ENCODE data around the gene CNTN1. TPM values are rescaled to one million over a fixed set of nuclear protein-coding genes. Genes with fewer than 3 reads are reported as not detected.

Gene CNTN1
- total and polyA plus RNA-seq, 5 experiments from 2014 or later = not detected

DNA sequence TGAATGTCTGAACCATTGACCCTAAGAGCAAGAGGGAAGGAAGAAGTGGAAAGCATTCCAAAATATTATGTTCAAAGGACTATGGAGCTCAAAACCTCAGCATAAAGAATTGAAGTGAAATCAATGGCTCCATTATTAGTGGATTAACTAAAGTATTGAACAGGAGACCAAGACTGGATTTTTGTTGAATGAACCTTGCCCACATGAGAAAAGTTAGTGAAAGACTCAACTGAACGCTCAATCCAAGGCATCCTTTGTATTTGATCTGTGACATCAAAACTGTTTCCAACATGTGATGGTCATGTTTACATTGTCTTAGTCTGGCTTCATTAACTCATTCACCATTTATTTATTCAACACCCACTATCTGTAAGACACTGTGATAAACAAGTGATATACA, 161.0 kb downstream of the CNTN1 start:
- H3K36me3 Mint-ChIP-seq = no peaks in the 10 kb centered on the region
- ATAC-seq (no peak), DNase-seq (no peak)
- H3K27me3 Mint-ChIP-seq = no peaks in the 10 kb centered on the region
- POLR2A ChIA-PET = no interaction called here
- no peak overlapping the region for H3K27ac Mint-ChIP-seq
- H3K4me3 Mint-ChIP-seq = no peak overlapping the region
- peaks cover 0 to 10% (median 4%) of the 10 kb centered on the region in 9 donors for H3K9me3 Mint-ChIP-seq
- H3K4me1 Mint-ChIP-seq = no peaks in the 10 kb centered on the region

DNA sequence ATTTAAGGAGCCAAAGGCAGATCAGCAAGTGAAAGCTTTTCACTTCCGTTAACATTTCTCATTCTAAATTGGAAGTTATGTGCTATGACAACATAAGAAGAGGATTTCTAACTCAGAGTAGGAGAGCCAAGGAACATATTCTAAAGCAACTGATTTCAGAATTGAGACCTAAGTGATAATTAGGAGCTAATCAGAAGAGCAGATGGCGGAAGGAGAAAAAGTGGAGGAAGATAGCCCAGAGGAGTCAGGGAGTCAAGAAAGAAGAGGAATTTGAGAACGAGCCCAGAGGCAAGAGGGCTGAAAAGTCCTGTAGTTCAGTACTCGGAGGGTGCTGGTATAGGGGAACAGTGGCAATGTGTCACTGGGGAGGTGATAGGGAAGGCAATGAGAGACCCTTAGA, 162.4 kb downstream of the CNTN1 start:
- Mint-ChIP-seq H3K27me3 (no peaks in the 10 kb centered on the region), H3K9me3 (peaks cover 0 to 11% (median 2%) of the 10 kb centered on the region in 9 donors), H3K4me1 (no peaks in the 10 kb centered on the region), H3K4me3 (no peak overlapping the region), H3K36me3 (no peaks in the 10 kb centered on the region), H3K27ac (no peak overlapping the region)
- ATAC-seq (no peak), DNase-seq (no peak)
- POLR2A ChIA-PET = no interaction called here

DNA sequence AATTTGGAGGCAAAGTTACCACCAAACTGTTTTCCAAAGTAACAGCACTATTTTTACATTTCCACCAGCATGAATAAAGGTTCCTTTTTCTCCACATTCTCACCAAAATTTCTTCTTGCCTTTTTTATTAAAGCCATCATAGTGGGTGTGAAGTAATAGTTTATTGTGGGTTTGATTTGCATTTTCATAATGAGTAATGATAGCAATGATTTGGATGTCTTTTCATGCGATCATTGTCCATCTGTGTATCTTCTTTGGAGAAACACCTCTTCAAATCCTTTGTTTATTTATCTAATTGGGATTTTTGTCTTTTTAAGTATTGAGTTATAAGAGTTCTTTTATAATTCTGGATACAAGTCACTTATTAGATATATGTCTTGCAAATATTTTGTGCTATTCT, 172.7 kb downstream of the CNTN1 start:
- ATAC-seq = no peak
- POLR2A ChIA-PET = no interaction called here
- DNase-seq = no peak
- Mint-ChIP-seq H3K36me3 (no peaks in the 10 kb centered on the region), H3K27ac (no peak overlapping the region), H3K27me3 (no peaks in the 10 kb centered on the region), H3K4me1 (no peaks in the 10 kb centered on the region), H3K4me3 (no peak overlapping the region), H3K9me3 (peaks cover 0 to 9% (median 0%) of the 10 kb centered on the region in 9 donors)

DNA sequence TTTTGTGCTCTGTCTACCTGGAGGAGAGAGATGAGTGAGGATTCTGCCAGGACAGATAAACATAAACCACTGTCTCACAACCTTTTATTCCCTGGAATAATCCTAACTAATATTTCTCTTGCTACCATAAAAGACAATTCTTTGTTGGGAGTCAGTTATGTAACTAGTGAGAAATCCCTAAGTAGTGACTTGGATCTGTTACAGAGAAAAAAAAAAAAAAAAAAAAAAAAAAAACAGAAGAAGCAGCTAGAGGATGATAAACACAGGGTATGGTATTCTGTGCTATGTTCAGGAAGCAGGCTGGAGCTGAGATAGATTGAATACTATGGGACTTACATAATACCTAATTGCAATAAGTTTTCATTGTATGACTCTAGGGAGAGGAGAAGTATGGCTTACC, 178.7 kb downstream of the CNTN1 start:
- no peak overlapping the region for H3K4me3 Mint-ChIP-seq
- no peak for DNase-seq
- no peaks in the 10 kb centered on the region for H3K4me1 Mint-ChIP-seq
- no peaks in the 10 kb centered on the region for H3K27me3 Mint-ChIP-seq
- no peak for ATAC-seq
- POLR2A ChIA-PET = no interaction called here
- no peak overlapping the region for H3K27ac Mint-ChIP-seq
- H3K36me3 Mint-ChIP-seq = no peaks in the 10 kb centered on the region
- peaks cover 0 to 11% (median 0%) of the 10 kb centered on the region in 9 donors for H3K9me3 Mint-ChIP-seq

DNA sequence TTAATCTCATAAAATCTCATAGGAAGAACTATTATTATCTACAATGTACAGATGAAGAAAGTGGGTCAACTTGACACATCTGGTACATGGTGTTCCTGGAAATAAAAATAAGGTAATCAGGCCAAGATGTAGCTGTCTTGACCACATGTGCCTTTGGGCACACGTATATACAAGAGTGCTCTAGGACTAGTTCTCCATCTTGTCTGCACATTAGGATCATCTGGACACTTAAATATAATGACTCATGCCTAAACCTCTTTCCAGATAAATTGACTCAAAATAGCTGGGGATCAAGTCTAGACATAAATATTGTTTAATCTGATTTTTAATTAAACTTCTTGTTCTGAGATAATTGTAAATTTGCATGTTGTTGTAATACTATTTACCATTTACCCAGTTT, 182.6 kb downstream of the CNTN1 start:
- ATAC-seq = no peak
- POLR2A ChIA-PET = no interaction called here

DNA sequence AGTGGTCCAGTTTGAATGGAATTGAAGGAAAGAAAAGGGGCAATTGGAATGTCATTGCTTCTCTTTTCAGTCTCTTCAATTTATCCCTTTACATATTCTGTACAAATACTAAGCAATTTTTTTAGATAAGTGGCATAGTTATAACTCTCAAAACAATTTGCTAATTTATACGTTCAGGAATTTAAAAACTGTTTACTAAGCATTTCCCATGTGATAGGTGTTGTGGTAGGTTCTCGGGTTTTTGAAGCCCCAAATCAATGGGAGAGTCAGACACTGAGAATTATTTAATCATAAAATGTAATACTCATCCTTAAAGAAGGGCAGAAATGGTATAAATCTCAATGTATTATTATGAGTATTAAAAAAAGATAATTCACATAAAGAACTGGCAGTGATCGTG, 197.1 kb downstream of the CNTN1 start:
- ATAC-seq (no peak), DNase-seq (no peak)
- Mint-ChIP-seq H3K4me3 (no peak overlapping the region), H3K36me3 (no peaks in the 10 kb centered on the region), H3K4me1 (no peaks in the 10 kb centered on the region), H3K27me3 (no peaks in the 10 kb centered on the region), H3K27ac (no peak overlapping the region), H3K9me3 (peaks cover 0 to 8% (median 2%) of the 10 kb centered on the region in 9 donors)
- POLR2A ChIA-PET = no interaction called here

More for the DNA sequence above, 182.6 kb downstream of the CNTN1 start:
- Mint-ChIP-seq H3K27me3 (no peaks in the 10 kb centered on the region), H3K27ac (no peak overlapping the region), H3K36me3 (no peaks in the 10 kb centered on the region), H3K4me1 (no peaks in the 10 kb centered on the region), H3K4me3 (no peak overlapping the region), H3K9me3 (peaks cover 0 to 11% (median 0%) of the 10 kb centered on the region in 9 donors)
- no peak for DNase-seq

DNA sequence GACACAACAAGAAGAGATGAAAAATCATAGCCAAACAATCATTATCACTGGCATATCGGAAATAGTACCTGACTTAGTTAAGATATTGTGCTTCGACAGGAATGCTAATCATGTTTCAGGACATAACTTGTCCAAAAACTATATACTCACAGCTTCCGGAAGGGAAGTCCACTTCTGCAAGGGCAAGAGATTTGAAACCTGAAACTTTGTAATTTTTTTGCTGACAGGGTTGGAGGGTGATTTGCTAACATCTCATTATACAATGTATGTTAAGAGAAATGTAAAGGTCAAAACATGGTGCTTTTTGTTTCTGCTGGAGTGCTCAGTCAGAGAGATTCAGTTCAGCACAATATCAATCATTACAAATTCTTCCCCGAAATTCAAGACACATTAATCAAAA, 200.3 kb downstream of the CNTN1 start:
- peak overlapping the region in 1 of 10 donors; percentile 25 for H3K27ac Mint-ChIP-seq
- DNase-seq = no peak
- POLR2A ChIA-PET = no interaction called here
- H3K9me3 Mint-ChIP-seq = peaks cover 0 to 8% (median 0%) of the 10 kb centered on the region in 9 donors
- H3K27me3 Mint-ChIP-seq = no peaks in the 10 kb centered on the region
- no peak overlapping the region for H3K4me3 Mint-ChIP-seq
- H3K36me3 Mint-ChIP-seq = no peaks in the 10 kb centered on the region
- H3K4me1 Mint-ChIP-seq = no peaks in the 10 kb centered on the region
- ATAC-seq = no peak

DNA sequence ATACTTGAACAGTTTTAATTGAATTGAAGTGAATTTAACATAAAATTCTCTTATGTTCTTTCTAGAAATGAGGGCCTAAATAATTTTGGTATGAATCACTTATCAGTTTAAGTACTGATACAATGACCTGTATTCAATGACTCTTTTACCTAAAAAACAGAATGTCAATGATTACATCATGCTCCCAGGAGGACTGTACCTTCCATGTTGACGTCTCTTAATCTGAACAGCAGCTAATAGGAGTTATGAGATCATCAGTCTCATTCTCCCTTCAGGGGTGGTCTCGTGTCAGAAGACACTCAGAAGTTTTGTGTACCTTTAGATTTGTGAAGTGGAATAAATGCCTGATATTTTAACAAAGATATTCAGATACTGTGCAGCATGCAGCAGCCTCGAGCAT, 206.3 kb downstream of the CNTN1 start:
- H3K9me3 Mint-ChIP-seq = no peaks in the 10 kb centered on the region
- H3K27me3 Mint-ChIP-seq = no peaks in the 10 kb centered on the region
- H3K36me3 Mint-ChIP-seq = no peaks in the 10 kb centered on the region
- no peaks in the 10 kb centered on the region for H3K4me1 Mint-ChIP-seq
- H3K27ac Mint-ChIP-seq = no peak overlapping the region
- H3K4me3 Mint-ChIP-seq = no peak overlapping the region
- POLR2A ChIA-PET = no interaction called here
- ATAC-seq = no peak
- no peak for DNase-seq

DNA sequence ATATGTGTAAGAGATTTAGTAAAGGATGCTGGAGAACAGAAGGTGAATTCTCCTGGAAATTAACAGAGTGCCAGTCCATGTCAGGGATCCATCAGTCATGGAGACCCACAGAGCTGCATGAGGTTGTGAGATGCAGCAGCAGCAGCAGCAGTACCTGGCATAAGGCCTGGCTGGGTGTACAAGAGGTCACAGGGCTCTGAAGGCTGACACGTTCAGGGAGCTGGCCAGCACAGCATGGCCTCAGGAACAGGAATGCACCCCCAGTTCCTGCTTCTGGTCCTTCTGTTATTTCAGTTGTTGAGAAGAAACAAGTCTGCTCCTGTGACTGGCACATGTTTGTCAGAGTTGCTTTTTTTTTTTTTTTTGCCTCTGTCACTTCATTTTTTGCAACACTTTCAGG, 210.8 kb downstream of the CNTN1 start:
- Mint-ChIP-seq H3K36me3 (no peaks in the 10 kb centered on the region), H3K27me3 (no peaks in the 10 kb centered on the region), H3K4me1 (no peaks in the 10 kb centered on the region), H3K27ac (no peak overlapping the region), H3K9me3 (no peaks in the 10 kb centered on the region), H3K4me3 (no peak overlapping the region)
- ATAC-seq (no peak), DNase-seq (no peak)
- POLR2A ChIA-PET = no interaction called here

DNA sequence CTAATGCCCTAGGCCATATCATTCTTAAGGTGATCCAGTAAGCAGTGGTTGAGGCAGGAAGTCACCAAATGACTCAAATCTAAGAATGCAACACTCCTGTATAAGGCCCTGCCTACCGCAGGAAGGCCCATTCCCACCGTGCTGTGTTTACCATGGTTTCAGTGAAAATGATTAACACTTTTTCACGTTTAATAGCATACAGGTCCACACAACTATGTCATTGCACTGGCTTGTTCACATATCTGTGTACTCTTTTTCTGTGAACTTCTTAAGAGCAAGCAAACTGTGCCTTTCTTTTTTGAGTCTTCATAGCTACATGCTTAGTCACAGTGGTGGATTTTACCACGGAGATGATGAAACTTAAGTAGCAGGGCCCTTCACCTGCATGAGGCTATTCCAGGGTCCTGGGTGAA, 214.9 kb downstream of the CNTN1 start:
- H3K27me3 Mint-ChIP-seq = no peaks in the 10 kb centered on the region
- no peaks in the 10 kb centered on the region for H3K4me1 Mint-ChIP-seq

DNA sequence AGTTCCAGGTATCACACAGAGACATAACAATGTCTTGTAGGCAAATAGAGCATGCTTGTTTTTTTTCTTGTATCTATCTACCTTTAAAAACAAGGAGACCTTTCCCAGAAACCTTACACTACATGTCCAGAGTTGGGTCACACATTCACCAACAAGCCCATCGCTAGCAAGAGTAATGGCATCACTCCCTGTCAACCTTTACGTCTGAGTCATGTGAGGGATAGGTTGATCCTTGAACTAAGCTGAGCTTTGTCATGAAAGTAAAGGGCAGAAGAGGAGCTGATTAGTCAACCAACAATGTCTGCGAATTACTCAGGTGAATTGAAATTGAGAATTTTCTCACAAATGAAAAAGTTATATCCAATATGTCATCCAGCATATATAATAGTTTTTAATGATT, 219.4 kb downstream of the CNTN1 start:
- H3K4me3 Mint-ChIP-seq = no peak overlapping the region
- DNase-seq = no peak
- no peaks in the 10 kb centered on the region for H3K4me1 Mint-ChIP-seq
- no peaks in the 10 kb centered on the region for H3K36me3 Mint-ChIP-seq
- no peaks in the 10 kb centered on the region for H3K27me3 Mint-ChIP-seq
- no peak for ATAC-seq
- POLR2A ChIA-PET = no interaction called here
- H3K9me3 Mint-ChIP-seq = no peaks in the 10 kb centered on the region
- H3K27ac Mint-ChIP-seq = no peak overlapping the region

More for the DNA sequence above, 214.9 kb downstream of the CNTN1 start:
- no peak overlapping the region for H3K4me3 Mint-ChIP-seq
- H3K27ac Mint-ChIP-seq = no peak overlapping the region
- POLR2A ChIA-PET = no interaction called here
- DNase-seq = no peak
- no peak for ATAC-seq
- no peaks in the 10 kb centered on the region for H3K9me3 Mint-ChIP-seq
- H3K36me3 Mint-ChIP-seq = no peaks in the 10 kb centered on the region

DNA sequence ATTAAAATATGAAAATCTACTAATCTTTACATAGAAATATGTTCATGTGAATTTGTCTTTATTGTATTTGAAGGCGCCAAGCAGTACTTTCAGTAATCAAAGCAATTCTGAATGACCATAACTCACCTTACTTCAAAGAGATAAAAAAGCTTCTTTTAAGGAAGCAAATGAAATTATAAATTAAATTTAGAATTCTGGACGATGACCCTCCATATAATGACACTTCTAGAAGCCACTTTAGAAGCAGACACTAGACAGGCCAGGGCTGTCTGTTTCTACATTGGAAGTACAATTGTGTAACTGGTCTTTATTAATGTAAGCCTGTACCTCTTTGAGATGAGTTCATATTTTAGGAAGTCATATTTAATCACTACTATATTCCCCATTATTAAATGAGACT, 222.9 kb downstream of the CNTN1 start:
- Mint-ChIP-seq H3K9me3 (no peaks in the 10 kb centered on the region), H3K27ac (no peak overlapping the region), H3K4me1 (peaks cover 0 to 2% (median 0%) of the 10 kb centered on the region in 4 donors), H3K4me3 (no peak overlapping the region), H3K36me3 (no peaks in the 10 kb centered on the region), H3K27me3 (peaks cover 0 to 1% (median 0%) of the 10 kb centered on the region in 5 donors)
- no peak for ATAC-seq
- DNase-seq = no peak
- POLR2A ChIA-PET = no interaction called here

DNA sequence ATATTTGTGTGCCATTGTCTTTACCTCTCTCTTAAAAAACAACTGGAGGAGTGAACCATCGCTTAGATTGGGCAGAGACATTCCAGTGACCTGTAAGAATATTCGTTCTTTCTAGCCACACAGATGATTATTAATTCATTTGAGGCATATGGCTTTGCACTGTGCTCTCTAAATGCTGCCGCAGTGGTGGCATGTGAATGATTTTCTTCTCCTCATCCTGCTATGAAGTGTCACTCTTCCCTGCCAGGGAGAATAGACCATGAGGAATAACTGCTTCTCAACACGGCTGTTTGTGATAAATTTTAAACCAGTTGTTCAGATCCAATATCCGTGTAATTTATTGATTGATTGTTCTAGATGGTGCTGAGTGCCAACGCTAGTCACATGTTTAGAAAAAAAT, 225.3 kb downstream of the CNTN1 start:
- H3K4me1 Mint-ChIP-seq = peaks cover 0 to 2% (median 0%) of the 10 kb centered on the region in 4 donors
- peaks cover 0 to 8% (median 4%) of the 10 kb centered on the region in 5 donors for H3K27me3 Mint-ChIP-seq
- H3K27ac Mint-ChIP-seq = no peak overlapping the region
- no peaks in the 10 kb centered on the region for H3K9me3 Mint-ChIP-seq
- no peak for DNase-seq
- no peak for ATAC-seq
- no peak overlapping the region for H3K4me3 Mint-ChIP-seq
- POLR2A ChIA-PET = no interaction called here
- H3K36me3 Mint-ChIP-seq = no peaks in the 10 kb centered on the region

DNA sequence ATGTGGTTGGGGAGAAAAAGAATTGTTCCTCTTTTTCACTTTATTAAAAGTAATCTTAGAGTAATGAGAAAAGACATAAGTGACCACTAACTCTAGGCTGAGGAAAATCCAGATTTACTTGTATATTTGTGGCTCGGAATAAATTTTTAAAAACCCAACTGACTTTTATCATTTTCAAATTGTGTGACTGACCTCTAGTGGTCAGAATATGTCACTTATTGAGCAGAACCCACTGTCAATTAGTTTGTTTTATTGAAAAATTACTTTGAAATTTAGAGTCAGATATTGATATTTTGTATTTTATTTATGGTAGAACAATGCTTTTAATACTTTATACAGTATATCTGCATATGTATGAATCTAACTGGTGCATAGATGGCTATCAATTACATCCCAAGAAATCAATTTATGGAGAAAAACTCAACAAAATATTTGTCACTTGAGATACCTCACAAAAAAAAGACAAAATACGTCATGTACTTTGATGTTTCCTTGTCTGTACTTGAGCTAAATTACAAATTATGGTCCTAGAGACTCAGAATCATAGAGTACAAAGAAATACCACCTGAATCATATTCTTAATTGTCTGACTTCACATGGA, 229.4 kb downstream of the CNTN1 start:
- peaks cover 0 to 13% (median 4%) of the 10 kb centered on the region in 5 donors for H3K27me3 Mint-ChIP-seq
- no peaks in the 10 kb centered on the region for H3K9me3 Mint-ChIP-seq
- no peak overlapping the region for H3K4me3 Mint-ChIP-seq
- H3K4me1 Mint-ChIP-seq = peaks cover 0 to 2% (median 0%) of the 10 kb centered on the region in 4 donors
- H3K36me3 Mint-ChIP-seq = no peaks in the 10 kb centered on the region
- POLR2A ChIA-PET = no interaction called here
- no peak overlapping the region for H3K27ac Mint-ChIP-seq
- no peak for DNase-seq
- no peak for ATAC-seq

Data from naive thymus-derived CD8-positive, alpha-beta T cell (primary cell).